Caco-2 (cell line): ENCODE data around the gene ZMAT5. TPM values are rescaled to one million over a fixed set of nuclear protein-coding genes. Genes with fewer than 3 reads are reported as not detected.
A peak's percentile ranks its signal among the peaks of the same experiment; 100 is the strongest.

ENCODE experiments used
- BruUV-seq: library from RNA; stranded (reverse); fragments of 400-500 nt; replicated peaks from 2 replicates; lab custom pipeline; 2021; lab: Mats Ljungman, UMichigan
- CTCF ChIA-PET: fragments of 300-600 bp; sonication (Branson Sonifier 250); formaldehyde crosslinking; loops from one replicate; lab custom pipeline; 2022; ENCODE audit warnings: antibody characterized with exemption; lab: Charles Lee
- POLR2A ChIA-PET: fragments of 300-600 bp; sonication (Branson Sonifier 250); formaldehyde crosslinking; loops from one replicate; lab custom pipeline; 2022; ENCODE audit warnings: antibody characterized with exemption; lab: Charles Lee
- DNase-seq, 2 experiments: peaks; one replicate each; pipeline versions ENCODE4 v3.0.0 to v3.0.0-alpha.2; 2020 to 2022
- H3K27me3 ChIP-seq: replicated peaks from 2 replicates; pipeline ENCODE4 v1.6.0; 2011; ENCODE audit warnings: low read length; ENCODE audit not compliant: control insufficient read depth, insufficient read depth
- H3K36me3 ChIP-seq: 2 replicates; pipeline ENCODE4 v1.5.1; 2011; ENCODE audit warnings: low read length; ENCODE audit not compliant: control insufficient read depth, insufficient read depth
- H3K4me1 ChIP-seq: fragments of 250-450 bp; sonication (Bioruptor Pico); 2 replicates; pipeline ENCODE4 v1.5.1; 2020; ENCODE audit warnings: mild to moderate bottlenecking
- H3K4me3 ChIP-seq: 2 replicates; pipeline ENCODE4 v1.5.1; 2011; ENCODE audit warnings: low read depth, mild to moderate bottlenecking, control low read depth, low read length
- H3K9me3 ChIP-seq: fragments of 250-450 bp; sonication (Bioruptor Pico); 2 replicates; pipeline ENCODE4 v1.5.1; 2020; ENCODE audit warnings: mild to moderate bottlenecking, moderate library complexity
- H3K27ac Mint-ChIP-seq: one replicate; pipeline ENCODE4 v1.8.0; 2022; ENCODE audit warnings: mixed read lengths; ENCODE audit not compliant: unreplicated experiment
- H3K27me3 Mint-ChIP-seq: one replicate; pipeline ENCODE4 v1.8.0; 2022; ENCODE audit warnings: mixed read lengths; ENCODE audit not compliant: insufficient read depth, unreplicated experiment
- H3K36me3 Mint-ChIP-seq: one replicate; pipeline ENCODE4 v1.8.0; 2022; ENCODE audit warnings: mild to moderate bottlenecking, mixed read lengths; ENCODE audit not compliant: insufficient read depth, unreplicated experiment
- H3K4me1 Mint-ChIP-seq: one replicate; pipeline ENCODE4 v1.8.0; 2022; ENCODE audit warnings: low read depth, mixed read lengths; ENCODE audit not compliant: unreplicated experiment
- H3K4me3 Mint-ChIP-seq: one replicate; pipeline ENCODE4 v1.8.0; 2022; ENCODE audit warnings: mild to moderate bottlenecking, moderate library complexity, mixed read lengths; ENCODE audit not compliant: unreplicated experiment
- H3K9me3 Mint-ChIP-seq: one replicate; pipeline ENCODE4 v1.8.0; 2022; ENCODE audit warnings: mixed read lengths; ENCODE audit not compliant: unreplicated experiment
- intact Hi-C: fragments of 100-400 bp; cut with micrococcal nuclease; formaldehyde crosslinking; loops from one replicate; pipeline ENCODE4 v1.10.0; 2022; ENCODE audit not compliant: unreplicated experiment
- total RNA-seq: library from RNA; stranded (reverse); gene quantifications from 2 replicates; pipeline ENCODE4 v1.2.3, GENCODE V29; 2022
- TF ChIP-seq, protein P1 (sequence below), 2 experiments: fragments of 200-600 bp in 1 of 2; IDR thresholded peaks; 1 replicate in 1 of 2; 2 replicates in 1 of 2; pipeline versions ENCODE4 v1.5.1 to v1.8.0; 2011 to 2022; ENCODE audit warnings: antibody characterized with exemption in 1 of 2, control low read depth in 1 of 2, inconsistent platforms in 1 of 2, low read depth in 1 of 2, low read length in 1 of 2, mild to moderate bottlenecking in 1 of 2, moderate library complexity in 1 of 2; ENCODE audit not compliant: insufficient read depth in 1 of 2, severe bottlenecking in 1 of 2, unreplicated experiment in 1 of 2

Gene ZMAT5
- total RNA-seq, 1 experiment from 2014 or later = 19.7 TPM

DNA sequence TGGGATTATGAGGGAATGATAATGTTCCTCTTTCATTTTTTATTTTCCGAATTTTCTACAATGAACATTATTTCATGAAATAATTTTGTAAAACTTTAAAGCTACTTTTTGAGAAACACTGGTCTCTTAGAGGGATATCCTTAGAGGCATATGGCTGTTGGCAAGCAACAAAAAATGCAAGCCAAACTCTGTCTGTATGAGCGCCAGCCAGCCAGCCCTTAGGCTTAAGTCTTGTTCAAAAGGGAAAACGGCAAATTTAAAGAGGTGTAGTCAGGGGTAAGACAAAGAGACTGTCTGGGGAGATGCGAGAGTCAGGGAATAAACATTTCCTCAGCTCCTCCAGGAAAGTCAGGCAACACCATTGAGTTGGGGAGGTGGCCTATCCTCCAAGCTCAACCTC is 48.8 kb upstream of the ZMAT5 start:
- Histone ChIP-seq H3K36me3 (peaks cover 1% of the 10 kb centered on the region; the same call in 1 of the 2 replicates), H3K4me3 (no peak overlapping the region), H3K4me1 (peaks cover 8% of the 10 kb centered on the region), H3K9me3 (no peaks in the 10 kb centered on the region), H3K27me3 (no peaks in the 10 kb centered on the region)
- peaks cover 59% of the 10 kb centered on the region for H3K36me3 Mint-ChIP-seq
- ChIA-PET POLR2A (no interaction called here), CTCF (no interaction called here)
- intact Hi-C loops = no loop called here
- H3K4me3 Mint-ChIP-seq = no peak overlapping the region
- H3K4me1 Mint-ChIP-seq = peaks cover 33% of the 10 kb centered on the region
- H3K27me3 Mint-ChIP-seq = no peaks in the 10 kb centered on the region
- TF ChIP-seq, protein P1, sequence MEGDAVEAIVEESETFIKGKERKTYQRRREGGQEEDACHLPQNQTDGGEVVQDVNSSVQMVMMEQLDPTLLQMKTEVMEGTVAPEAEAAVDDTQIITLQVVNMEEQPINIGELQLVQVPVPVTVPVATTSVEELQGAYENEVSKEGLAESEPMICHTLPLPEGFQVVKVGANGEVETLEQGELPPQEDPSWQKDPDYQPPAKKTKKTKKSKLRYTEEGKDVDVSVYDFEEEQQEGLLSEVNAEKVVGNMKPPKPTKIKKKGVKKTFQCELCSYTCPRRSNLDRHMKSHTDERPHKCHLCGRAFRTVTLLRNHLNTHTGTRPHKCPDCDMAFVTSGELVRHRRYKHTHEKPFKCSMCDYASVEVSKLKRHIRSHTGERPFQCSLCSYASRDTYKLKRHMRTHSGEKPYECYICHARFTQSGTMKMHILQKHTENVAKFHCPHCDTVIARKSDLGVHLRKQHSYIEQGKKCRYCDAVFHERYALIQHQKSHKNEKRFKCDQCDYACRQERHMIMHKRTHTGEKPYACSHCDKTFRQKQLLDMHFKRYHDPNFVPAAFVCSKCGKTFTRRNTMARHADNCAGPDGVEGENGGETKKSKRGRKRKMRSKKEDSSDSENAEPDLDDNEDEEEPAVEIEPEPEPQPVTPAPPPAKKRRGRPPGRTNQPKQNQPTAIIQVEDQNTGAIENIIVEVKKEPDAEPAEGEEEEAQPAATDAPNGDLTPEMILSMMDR (IDR thresholded peaks at IDR 0.05; ENCODE audit: insufficient read depth in 1 of 2, low read depth in 1 of 2, low read length in 1 of 2, severe bottlenecking in 1 of 2, unreplicated experiment in 1 of 2) = no peak
- H3K27ac Mint-ChIP-seq = no peak overlapping the region
- no peak for DNase-seq
- H3K9me3 Mint-ChIP-seq = no peaks in the 10 kb centered on the region
- BruUV-seq = no TSS peak

DNA sequence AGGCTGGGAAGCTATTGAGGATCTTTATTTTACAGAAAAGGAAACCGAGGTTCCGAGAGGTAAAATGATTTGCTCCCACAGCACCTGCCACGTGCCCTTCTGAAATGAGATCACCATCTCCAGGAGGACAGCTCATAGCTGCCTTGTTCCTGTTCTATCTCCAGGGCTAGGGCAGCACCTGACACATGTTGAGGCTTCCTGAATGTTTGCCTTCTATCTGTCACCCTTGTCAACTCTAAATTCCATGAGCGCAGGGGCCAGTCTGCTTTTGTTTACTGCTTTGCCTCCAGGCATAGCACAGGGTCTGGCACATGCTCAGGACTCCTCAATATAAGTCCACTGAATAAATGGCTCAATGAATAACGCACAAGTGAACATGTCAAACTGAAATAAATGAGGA is 47.2 kb upstream of the ZMAT5 start:
- Histone ChIP-seq H3K36me3 (no peaks in the 10 kb centered on the region), H3K27me3 (no peaks in the 10 kb centered on the region), H3K4me3 (no peak overlapping the region), H3K9me3 (no peaks in the 10 kb centered on the region), H3K4me1 (peaks cover 8% of the 10 kb centered on the region)
- Mint-ChIP-seq H3K36me3 (peaks cover 62% of the 10 kb centered on the region), H3K27ac (no peak overlapping the region), H3K4me1 (peaks cover 33% of the 10 kb centered on the region), H3K27me3 (no peaks in the 10 kb centered on the region), H3K4me3 (no peak overlapping the region), H3K9me3 (no peaks in the 10 kb centered on the region)
- ChIA-PET POLR2A (interaction anchor here (0.5 kb wide), 1 partner anchor 1187 kb away, joined by 4 read pairs; no protein-coding TSS in a partner anchor), CTCF (interaction anchor here (0.9 kb wide), 1 partner anchor 47 kb away, joined by 3 read pairs; the partner anchor contains the start of genes UQCR10 and ZMAT5)
- DNase-seq = no peak
- intact Hi-C loops = no loop called here
- BruUV-seq = no TSS peak
- TF ChIP-seq, protein P1 (IDR thresholded peaks at IDR 0.05; ENCODE audit: insufficient read depth in 1 of 2, low read depth in 1 of 2, low read length in 1 of 2, severe bottlenecking in 1 of 2, unreplicated experiment in 1 of 2) = no peak

DNA sequence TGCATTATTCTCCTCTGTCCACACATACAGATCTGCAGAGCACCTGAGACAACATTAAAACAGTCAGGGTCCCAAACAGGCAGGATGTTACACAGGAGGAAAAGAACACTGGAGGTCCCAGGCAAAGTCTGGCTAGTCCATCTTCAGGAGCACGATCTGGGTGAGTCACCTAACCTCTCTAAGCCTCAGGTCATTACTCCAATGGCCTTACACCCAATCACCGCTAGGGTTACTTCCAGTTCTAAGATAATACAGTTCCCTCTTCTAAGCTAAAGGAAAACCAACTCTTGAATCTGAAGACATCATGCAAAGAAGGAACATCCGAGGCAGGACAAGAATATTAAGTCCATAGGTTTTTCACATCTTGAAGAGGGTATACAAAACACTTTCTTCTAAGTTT is 46.8 kb upstream of the ZMAT5 start:
- no TSS peak for BruUV-seq
- no peaks in the 10 kb centered on the region for H3K36me3 ChIP-seq
- H3K4me3 Mint-ChIP-seq = no peak overlapping the region
- no peaks in the 10 kb centered on the region for H3K27me3 Mint-ChIP-seq
- intact Hi-C loops = no loop called here
- H3K9me3 Mint-ChIP-seq = no peaks in the 10 kb centered on the region
- H3K9me3 ChIP-seq = no peaks in the 10 kb centered on the region
- ChIA-PET CTCF (interaction anchor here (0.9 kb wide), 1 partner anchor 47 kb away, joined by 3 read pairs; the partner anchor contains the start of genes UQCR10 and ZMAT5), POLR2A (interaction anchor here (0.5 kb wide), 1 partner anchor 1187 kb away, joined by 4 read pairs; no protein-coding TSS in a partner anchor)
- no peak overlapping the region for H3K4me3 ChIP-seq
- peaks cover 33% of the 10 kb centered on the region for H3K4me1 Mint-ChIP-seq
- H3K27ac Mint-ChIP-seq = no peak overlapping the region
- H3K36me3 Mint-ChIP-seq = peaks cover 62% of the 10 kb centered on the region
- H3K4me1 ChIP-seq = peaks cover 8% of the 10 kb centered on the region
- H3K27me3 ChIP-seq = no peaks in the 10 kb centered on the region
- TF ChIP-seq, protein P1 (IDR thresholded peaks at IDR 0.05; ENCODE audit: insufficient read depth in 1 of 2, low read depth in 1 of 2, low read length in 1 of 2, severe bottlenecking in 1 of 2, unreplicated experiment in 1 of 2) = peak in 1 of 2 experiments; percentile 43
- DNase-seq = peak in 1 of 2 experiments; percentile 25
